GM12892 (cell line): Measurements from ENCODE around the gene LIPG.

Experiments
- DNase-seq: peaks from one replicate; pipeline ENCODE4 v3.0.0; 2011; ENCODE audit not compliant: insufficient read length
- FAIRE-seq: peaks from 2 replicates; lab custom pipeline; 2011; peaks lifted over from hg19 to GRCh38; lab: Jason Lieb, UNC
- POLR2A ChIP-seq: IDR thresholded peaks from 2 replicates; pipeline ENCODE4 v1.6.1; 2011; ENCODE audit warnings: low read depth, low read length, control low read depth
- POLR2AphosphoS5 ChIP-seq: IDR thresholded peaks from 2 replicates; pipeline ENCODE4 v1.6.1; 2011; ENCODE audit warnings: low read depth, low read length, control low read depth
- TAF1 ChIP-seq: IDR thresholded peaks from 2 replicates; pipeline ENCODE4 v1.6.1; 2011; ENCODE audit warnings: low read depth, mild to moderate bottlenecking, control low read depth, low read length, borderline replicate concordance

The LIPG gene

DNA sequence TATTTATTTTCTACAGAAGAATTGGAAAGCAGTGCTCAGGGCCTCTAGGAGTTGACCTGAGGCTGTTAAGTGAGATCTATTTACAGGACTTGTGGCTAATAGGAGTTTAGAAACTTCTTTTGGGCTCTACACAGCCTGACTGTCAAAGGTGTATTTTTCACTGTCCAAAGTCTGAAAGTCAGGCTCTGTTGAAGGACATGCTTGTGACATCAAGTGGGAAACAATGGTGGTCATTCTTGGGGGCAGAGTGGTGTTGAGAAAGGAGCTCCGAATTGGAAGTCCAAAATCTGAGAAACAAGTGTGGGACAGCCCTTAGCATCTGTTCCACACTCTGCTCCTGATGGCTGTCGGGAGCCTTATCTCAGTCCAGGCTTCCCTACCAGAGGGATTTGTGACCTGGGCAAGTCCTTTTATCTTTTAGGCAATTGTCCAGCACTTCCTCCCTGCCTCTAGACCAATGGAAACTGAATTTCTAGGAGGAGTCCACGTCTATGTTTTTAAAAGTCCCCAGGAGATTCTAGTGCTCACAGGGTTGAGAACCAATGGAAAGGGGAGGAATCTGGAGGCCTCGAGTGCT is 76.4 kb downstream of the LIPG start:
- no peak for DNase-seq
- no peak for FAIRE-seq
- TF ChIP-seq POLR2A = no peak
- TF ChIP-seq TAF1 = no peak
- TF ChIP-seq POLR2AphosphoS5 = no peak

DNA sequence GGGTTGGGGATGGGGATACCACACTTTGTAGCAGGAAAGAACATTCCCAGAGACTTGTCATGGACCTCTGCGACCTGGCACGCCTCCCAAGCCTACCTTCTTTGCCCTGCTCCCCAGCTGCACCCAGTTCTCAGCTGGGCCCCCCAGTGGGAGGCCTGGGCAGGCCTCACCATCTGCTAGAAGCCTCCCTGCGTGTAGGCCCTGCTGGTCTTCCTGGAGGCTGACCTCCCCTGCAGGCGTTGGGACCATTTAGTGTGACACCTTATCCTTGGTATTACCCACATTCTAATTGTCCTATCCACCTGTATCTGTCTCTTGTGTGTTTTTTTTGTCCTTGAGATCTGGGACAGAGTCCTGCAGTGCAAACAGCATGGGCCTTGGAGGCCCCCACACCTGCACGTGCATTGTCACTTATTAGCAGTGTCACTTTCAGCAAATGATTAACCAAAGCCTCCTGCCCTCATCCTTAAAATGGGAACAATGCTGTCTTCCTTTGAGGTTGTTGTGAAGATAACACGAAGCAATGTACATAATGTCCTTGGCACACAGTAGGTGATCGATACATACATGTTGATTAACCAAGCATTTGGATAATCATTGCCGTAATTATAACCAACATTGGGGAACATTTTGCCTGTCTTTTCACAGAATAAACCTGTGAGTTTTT is 77.2 kb downstream of the LIPG start:
- DNase-seq (no peak), FAIRE-seq (no peak)
- TF ChIP-seq POLR2A (no peak), POLR2AphosphoS5 (no peak), TAF1 (no peak)

DNA sequence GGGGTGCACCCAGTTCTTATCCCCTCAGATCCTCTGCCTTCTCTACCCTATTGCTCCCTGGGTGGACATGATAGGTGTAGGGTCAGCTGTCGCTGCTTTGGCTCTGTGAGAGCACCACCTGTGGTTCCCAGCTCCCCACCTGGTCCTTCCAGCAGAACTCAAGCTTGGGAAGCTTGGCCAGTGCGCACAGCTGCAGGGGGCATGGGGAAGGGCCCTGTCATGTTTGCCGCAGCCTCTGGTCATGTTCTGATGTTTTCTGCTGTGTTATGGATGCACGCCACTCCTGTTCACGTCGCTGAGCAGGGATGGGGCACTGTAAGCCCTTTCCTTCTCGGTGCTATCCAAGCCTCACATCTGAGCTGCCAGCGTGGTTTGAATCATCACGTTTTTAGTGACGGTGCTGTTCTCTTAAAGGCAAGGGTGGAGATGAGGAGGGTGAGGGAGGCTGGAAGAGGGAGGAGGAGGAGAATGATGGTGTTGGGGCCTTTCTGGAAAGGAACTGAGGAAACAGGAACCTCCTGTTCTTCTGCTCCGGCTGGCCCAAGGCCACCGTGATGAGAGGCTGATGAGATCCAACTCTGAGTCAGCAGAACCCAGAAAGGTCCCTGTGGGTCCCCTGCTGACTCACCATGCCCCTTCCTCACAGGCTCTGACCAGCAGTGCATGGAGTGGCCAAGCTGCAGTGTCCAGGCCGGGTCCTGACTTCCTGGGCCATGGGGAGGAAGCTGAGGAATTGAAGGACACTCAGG is 78.0 kb downstream of the LIPG start:
- DNase-seq (no peak), FAIRE-seq (no peak)
- TF ChIP-seq POLR2AphosphoS5 (no peak), POLR2A (no peak), TAF1 (no peak)

DNA sequence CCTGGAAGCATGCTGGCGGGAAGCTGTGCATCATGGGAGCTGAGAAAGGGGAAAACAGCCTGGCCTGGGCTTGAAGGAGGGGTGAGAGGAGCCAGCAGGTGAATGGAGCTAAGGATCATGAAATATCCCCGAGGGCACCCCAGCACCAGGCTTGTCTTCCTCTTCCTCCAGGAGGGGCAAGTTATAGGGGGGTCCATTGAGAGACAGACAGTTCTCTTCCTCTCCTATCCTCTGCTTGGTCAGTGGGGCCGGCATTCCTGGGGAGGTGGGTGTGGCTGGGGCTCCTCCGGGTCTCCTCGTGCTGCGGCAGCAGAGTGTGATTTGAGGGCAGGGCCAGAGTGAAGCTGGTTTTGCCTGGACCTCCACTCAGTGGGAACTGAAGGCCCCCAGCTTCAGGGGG is 78.9 kb downstream of the LIPG start:
- TF ChIP-seq POLR2A (no peak), TAF1 (no peak), POLR2AphosphoS5 (no peak)
- FAIRE-seq (no peak), DNase-seq (no peak)

DNA sequence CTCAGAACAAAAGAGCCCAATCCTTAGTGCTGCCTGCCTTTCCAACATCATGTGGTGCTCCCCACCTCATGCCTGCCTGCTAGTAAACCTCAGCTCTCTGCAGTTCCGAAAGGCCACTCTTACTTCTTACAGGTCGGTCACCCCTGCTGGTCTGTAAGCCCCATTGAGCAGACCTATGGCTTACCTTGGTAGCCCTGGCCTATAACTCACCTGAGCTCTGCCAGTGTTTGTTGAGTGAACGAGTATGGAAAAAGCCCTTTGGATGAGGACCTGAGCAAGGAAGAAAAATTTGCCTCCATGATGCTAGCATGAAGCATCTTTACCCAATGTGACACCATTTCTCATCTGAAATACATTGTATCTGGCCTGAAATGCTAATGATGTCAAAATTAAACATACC is 83.3 kb downstream of the LIPG start:
- TF ChIP-seq POLR2A (no peak), POLR2AphosphoS5 (no peak), TAF1 (no peak)
- no peak for DNase-seq
- FAIRE-seq = no peak

DNA sequence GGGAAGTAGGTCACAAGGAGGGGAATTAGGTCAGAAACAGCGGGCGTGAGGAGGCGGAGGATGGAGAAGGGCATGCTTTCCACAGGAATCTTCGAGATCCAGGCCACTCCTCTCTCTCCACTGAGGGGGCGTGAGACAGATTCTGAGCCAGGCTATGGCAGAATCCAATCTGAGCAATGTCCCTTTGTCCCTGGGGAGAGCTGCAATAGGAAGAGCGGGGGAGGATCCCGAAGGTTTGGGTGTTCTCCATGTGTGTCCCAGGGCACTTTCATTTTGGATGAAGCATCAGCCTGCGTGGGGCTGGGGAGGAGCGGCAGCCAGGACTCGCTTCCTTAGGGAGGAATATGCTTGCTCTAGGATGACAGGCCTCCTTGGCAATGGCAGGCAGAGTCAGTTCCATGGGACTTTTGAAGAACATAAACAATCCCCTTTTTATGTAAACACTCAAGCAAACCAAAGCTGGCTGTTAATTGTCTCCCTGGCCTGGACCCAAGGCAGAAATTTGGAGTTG is 84.0 kb downstream of the LIPG start:
- FAIRE-seq (no peak), DNase-seq (no peak)
- TF ChIP-seq TAF1 (no peak), POLR2A (no peak), POLR2AphosphoS5 (no peak)

DNA sequence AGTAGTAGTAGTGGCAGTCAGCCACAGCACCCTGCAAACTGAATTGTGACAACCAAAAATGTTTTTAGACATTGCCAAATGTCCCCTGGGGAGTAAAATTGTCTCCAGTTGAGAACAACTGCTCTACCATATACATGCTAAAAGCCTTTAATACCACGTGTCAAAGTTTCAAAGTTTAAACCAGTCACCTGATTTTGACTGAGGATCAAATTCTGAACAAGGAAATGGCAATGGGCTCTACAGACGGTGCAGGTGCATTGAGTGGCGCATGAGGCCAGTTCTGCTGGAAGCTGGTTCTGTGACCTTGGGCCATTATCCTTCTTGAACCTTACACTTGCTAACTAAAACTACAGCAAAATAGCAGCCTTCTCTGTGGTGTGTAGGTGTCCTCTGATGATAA is 85.0 kb downstream of the LIPG start:
- TF ChIP-seq TAF1 (no peak), POLR2AphosphoS5 (no peak), POLR2A (no peak)
- FAIRE-seq = no peak
- DNase-seq = no peak

DNA sequence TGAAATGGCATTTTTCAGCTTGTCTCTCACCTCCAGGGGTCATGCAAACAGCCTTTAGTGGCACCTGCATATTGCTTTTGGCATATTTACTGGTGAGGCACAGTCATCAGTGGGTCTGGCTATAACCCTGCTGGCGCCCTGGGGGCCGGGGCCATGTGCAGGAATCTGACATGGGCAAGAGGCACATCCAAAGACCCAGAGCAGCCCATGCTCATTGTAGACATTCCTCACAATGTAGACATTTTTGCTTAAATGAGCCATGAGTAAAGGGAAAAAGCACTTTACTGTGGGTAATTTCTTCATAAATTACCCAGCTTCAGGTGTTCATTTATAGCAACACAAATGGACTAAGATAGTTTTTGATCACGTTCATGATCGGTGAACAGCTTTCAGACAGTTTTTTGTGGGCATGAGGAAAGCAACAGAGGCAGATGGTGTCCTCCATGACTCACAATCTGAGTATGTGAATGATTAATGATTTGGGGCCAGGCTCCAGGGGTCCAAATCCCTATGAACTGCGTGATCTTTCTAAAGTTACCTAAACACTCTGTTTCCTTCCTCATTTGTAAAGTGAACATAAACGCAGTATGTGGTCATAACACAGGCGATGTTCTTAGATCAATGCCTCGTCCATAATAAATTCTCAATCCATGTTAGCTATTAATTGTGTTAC is 85.8 kb downstream of the LIPG start:
- DNase-seq (no peak), FAIRE-seq (no peak)
- TF ChIP-seq POLR2AphosphoS5 = no peak
- no peak for TF ChIP-seq TAF1
- no peak for TF ChIP-seq POLR2A

DNA sequence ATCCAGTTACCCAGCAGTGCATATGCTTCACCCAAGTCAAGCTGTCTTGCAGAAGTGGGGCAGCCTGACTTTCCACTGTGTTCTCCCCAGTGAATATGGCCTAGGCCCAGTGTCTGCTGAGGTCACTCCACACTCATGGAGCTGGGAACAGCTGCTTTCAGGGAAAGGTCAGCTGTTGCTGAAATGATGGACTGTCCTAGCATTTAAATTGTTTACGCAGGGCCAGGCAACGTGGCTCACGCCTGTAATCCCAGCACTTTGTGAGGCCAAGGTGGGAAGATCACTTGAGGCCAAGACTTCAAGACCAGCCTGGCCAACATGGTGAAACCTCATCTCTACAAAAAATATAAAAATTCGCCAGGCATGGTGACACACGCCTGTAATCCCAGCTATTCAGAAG is 86.5 kb downstream of the LIPG start:
- FAIRE-seq (no peak), DNase-seq (no peak)
- TF ChIP-seq POLR2AphosphoS5 (no peak), POLR2A (no peak), TAF1 (no peak)
